Measurements from ENCODE around the gene DLX4.

GRCh38 chr17:49930880-49931279, 38.1 kb upstream of the DLX4 start:
- TF ChIP-seq, protein P1, sequence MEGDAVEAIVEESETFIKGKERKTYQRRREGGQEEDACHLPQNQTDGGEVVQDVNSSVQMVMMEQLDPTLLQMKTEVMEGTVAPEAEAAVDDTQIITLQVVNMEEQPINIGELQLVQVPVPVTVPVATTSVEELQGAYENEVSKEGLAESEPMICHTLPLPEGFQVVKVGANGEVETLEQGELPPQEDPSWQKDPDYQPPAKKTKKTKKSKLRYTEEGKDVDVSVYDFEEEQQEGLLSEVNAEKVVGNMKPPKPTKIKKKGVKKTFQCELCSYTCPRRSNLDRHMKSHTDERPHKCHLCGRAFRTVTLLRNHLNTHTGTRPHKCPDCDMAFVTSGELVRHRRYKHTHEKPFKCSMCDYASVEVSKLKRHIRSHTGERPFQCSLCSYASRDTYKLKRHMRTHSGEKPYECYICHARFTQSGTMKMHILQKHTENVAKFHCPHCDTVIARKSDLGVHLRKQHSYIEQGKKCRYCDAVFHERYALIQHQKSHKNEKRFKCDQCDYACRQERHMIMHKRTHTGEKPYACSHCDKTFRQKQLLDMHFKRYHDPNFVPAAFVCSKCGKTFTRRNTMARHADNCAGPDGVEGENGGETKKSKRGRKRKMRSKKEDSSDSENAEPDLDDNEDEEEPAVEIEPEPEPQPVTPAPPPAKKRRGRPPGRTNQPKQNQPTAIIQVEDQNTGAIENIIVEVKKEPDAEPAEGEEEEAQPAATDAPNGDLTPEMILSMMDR (IDR thresholded peaks at IDR 0.05; ENCODE audit: insufficient read depth, low read depth, low read length), result no peak
- no peak for TF ChIP-seq EZH2 (IDR thresholded peaks at IDR 0.05; ENCODE audit: insufficient read depth, low read length)

Measured in astrocyte (in vitro differentiated cells and primary cell).